ENCODE measurements around the gene DENND4A.

The DENND4A gene

GRCh38 chr15:65730549-65731172 lies 61.4 kb downstream of the DENND4A start:
- no peak for DNase-seq (ENCODE audit: low spot score)
- no peak for TF ChIP-seq CTCF (IDR thresholded peaks at IDR 0.05; ENCODE audit: extremely low read depth, missing control alignments)

GRCh38 chr15:65724464-65725215 lies 67.5 kb downstream of the DENND4A start:
- TF ChIP-seq CTCF (IDR thresholded peaks at IDR 0.05; ENCODE audit: extremely low read depth, missing control alignments): no peak
- no peak for DNase-seq (ENCODE audit: low spot score)

GRCh38 chr15:65723876-65724275 lies 68.2 kb downstream of the DENND4A start:
- no peak for TF ChIP-seq CTCF (IDR thresholded peaks at IDR 0.05; ENCODE audit: extremely low read depth, missing control alignments)
- no peak for DNase-seq (ENCODE audit: low spot score)

- TF ChIP-seq CTCF (IDR thresholded peaks at IDR 0.05; ENCODE audit: extremely low read depth, missing control alignments): no peak
Measured at GRCh38 chr15:65722191-65722590, 69.9 kb downstream of the DENND4A start.

GRCh38 chr15:65712415-65712814 lies 79.7 kb downstream of the DENND4A start:
- TF ChIP-seq CTCF (IDR thresholded peaks at IDR 0.05; ENCODE audit: extremely low read depth, missing control alignments): no peak
- no peak for DNase-seq (ENCODE audit: low spot score)

More at GRCh38 chr15:65722191-65722590, 69.9 kb downstream of the DENND4A start:
- no peak for DNase-seq (ENCODE audit: low spot score)

GRCh38 chr15:65695081-65695480 lies 97.0 kb downstream of the DENND4A start:
- no peak for TF ChIP-seq CTCF (IDR thresholded peaks at IDR 0.05; ENCODE audit: extremely low read depth, missing control alignments)
- no peak for DNase-seq (ENCODE audit: low spot score)

- DNase-seq (ENCODE audit: low spot score): no peak
- TF ChIP-seq CTCF (IDR thresholded peaks at IDR 0.05; ENCODE audit: extremely low read depth, missing control alignments): no peak
Measured at GRCh38 chr15:65690778-65691177, 101.3 kb downstream of the DENND4A start.
